IPS-20b (cell line): ENCODE data around the gene TRMT1.

Experiments
- H3K27ac ChIP-seq: one replicate; pipeline ENCODE4 v1.5.1; 2013; ENCODE audit warnings: low read length
- H3K27me3 ChIP-seq: 2 replicates; pipeline ENCODE4 v1.6.1; 2013; ENCODE audit warnings: mild to moderate bottlenecking, low read length, inconsistent platforms; ENCODE audit not compliant: insufficient read depth
- H3K36me3 ChIP-seq: 2 replicates; pipeline ENCODE4 v1.6.1; 2013; ENCODE audit warnings: low read depth, mild to moderate bottlenecking, inconsistent platforms, low read length, moderate library complexity; ENCODE audit not compliant: insufficient read depth
- H3K4me1 ChIP-seq: 2 replicates; pipeline ENCODE4 v1.6.1; 2013; ENCODE audit warnings: mild to moderate bottlenecking, control low read depth, inconsistent platforms, low read length, moderate library complexity; ENCODE audit not compliant: insufficient read depth
- H3K4me3 ChIP-seq: 2 replicates; pipeline ENCODE4 v1.5.1; 2013; ENCODE audit warnings: mild to moderate bottlenecking, low read length, inconsistent platforms
- H3K9ac ChIP-seq: 2 replicates; pipeline ENCODE4 v1.6.1; 2013; ENCODE audit warnings: low read depth, mild to moderate bottlenecking, inconsistent platforms, low read length, moderate library complexity
- H3K9me3 ChIP-seq: 2 replicates; pipeline ENCODE4 v1.6.1; 2013; ENCODE audit warnings: mild to moderate bottlenecking, low read depth, low read length, inconsistent platforms; ENCODE audit not compliant: insufficient read depth

Gene TRMT1

DNA sequence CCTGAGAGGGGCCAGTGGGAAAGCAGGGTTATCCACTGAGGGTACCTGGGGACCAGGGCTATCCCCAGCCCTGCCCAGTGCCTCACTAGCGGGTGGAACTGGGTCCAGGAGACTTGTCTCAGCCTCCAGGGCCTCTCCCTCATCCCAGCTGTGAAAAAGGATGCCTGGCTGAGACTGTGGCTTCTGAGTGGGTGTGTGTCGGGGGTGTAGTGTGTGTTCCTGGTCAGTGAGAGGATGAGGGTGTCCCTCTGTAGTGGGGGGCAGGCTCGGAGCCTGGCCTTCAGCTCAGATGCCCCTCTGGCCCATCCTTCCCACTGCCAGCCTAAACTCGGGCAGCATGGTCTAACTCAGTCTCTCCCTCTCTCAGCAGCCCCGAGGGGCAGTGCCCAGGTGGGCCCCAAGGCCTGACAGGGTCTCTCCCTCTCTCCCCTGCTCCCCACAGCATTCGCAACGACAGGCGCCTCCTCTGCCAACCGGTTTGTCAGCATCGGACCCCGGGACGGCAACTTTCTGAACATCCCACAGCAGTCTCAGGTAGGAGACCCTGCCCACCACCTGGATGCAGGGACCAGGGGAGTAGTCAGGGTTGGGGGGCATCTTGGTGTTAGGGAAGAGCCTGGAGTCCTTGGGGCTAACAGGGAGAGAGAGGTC, 26.6 kb downstream of the TRMT1 start:
- Histone ChIP-seq H3K9me3 (no peaks in the 10 kb centered on the region), H3K4me3 (no peak overlapping the region), H3K9ac (no peak overlapping the region), H3K27ac (no peak overlapping the region), H3K36me3 (no peaks in the 10 kb centered on the region), H3K4me1 (peaks cover 11% of the 10 kb centered on the region; the same call in 1 of the 2 replicates), H3K27me3 (peaks cover 82% of the 10 kb centered on the region)

DNA sequence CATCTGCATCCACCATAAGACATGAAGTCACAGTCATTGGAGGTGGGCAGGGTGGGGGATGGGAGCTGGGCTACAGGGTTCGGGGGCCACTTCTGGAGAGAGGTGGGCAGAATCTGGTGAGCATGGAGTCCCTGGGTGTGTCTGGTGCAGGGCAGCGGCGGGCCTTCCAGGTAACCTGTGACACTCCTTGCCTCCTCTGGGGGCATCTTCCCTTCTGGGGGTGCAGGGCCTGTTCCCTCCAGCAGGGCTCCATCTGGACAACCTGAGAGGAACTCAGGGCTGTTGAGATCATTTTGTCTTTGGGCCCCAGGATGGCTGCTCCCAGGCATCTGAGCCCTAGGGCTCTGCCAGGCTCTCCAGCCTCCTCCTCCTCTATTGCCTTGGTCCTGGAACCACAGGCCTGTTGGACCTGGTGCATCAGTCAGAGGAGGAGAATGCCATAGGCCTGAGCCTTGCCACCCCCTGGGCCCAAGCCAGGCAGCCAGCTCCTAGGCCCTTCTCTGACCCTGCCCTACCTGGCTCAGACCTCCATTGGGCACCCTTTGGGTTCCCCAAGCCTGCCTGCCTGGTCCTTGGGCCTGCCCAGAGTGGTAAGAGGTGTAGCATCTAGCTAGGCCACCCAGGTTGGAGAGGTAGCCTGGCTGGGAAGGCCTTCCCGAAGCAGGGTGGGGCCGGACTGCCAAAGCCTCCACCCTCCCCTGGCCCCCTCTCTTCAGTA, 27.2 kb downstream of the TRMT1 start:
- no peak overlapping the region for H3K27ac ChIP-seq
- no peak overlapping the region for H3K9ac ChIP-seq
- H3K36me3 ChIP-seq = no peaks in the 10 kb centered on the region
- H3K4me1 ChIP-seq = peaks cover 6% of the 10 kb centered on the region; the same call in 1 of the 2 replicates
- no peak overlapping the region for H3K4me3 ChIP-seq
- H3K9me3 ChIP-seq = no peaks in the 10 kb centered on the region
- H3K27me3 ChIP-seq = peaks cover 76% of the 10 kb centered on the region

DNA sequence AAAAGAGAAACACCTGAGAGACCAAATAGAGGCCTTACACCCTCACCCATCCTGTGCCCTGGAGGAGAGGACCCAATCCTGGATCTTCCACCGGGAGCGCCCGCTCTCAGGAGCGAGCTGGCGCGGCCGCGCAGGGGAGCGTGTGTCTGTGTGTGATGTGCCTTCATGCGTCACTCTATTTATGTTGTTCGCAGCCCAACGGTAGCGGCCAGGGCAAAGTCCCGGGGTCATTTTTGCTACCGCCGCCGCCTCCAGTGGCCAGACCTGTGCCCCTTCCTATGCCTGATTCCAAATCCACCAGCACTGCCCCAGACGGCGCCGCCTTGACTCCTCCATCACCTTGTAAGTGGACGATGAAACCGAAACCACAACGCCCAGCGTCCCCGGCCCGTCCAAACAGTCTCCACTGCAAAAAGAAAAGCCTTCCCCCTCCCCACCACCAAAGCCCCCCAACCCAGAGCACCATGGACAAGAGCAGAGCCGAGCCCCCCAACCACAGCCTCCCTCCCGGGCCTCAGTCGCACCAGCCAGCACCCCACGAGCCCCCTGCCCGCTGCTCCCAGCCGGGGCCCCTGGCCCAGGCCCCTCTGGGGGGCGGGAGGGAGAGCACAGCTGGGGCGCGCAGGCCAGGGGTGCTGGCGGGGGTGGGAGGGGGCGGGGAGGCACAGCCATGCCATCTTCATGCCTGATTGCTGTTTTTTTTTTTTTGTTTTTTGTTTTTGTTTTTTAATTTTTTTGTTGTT, 28.6 kb downstream of the TRMT1 start:
- Histone ChIP-seq H3K36me3 (no peaks in the 10 kb centered on the region), H3K27ac (no peak overlapping the region), H3K4me3 (no peak overlapping the region), H3K9me3 (no peaks in the 10 kb centered on the region), H3K4me1 (peaks cover 5% of the 10 kb centered on the region; the same call in 1 of the 2 replicates), H3K9ac (no peak overlapping the region), H3K27me3 (peaks cover 74% of the 10 kb centered on the region)

DNA sequence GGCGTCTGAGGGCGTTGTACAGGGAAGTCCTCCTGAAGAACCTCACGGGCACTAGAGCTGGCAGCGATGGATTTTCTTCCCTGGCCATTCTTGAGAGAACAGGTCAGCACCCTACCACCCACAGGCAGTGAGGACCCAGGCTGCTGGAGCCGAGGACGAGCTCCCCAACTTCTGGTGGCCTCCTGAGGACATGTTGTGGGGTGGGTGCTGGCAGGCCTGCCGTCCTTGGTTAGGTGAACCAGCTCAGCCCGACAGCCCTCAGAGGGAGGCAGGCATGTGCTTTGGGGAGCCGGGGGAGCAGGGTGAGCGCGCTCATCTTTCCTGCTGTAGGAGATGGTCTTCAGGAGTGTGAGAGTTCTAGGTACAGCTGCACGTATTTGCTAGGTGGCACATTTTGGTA, 29.2 kb downstream of the TRMT1 start:
- no peaks in the 10 kb centered on the region for H3K36me3 ChIP-seq
- H3K4me3 ChIP-seq = no peak overlapping the region
- H3K27me3 ChIP-seq = peaks cover 72% of the 10 kb centered on the region
- H3K27ac ChIP-seq = no peak overlapping the region
- H3K9me3 ChIP-seq = no peaks in the 10 kb centered on the region
- H3K9ac ChIP-seq = no peak overlapping the region
- peaks cover 5% of the 10 kb centered on the region; the same call in 1 of the 2 replicates for H3K4me1 ChIP-seq

DNA sequence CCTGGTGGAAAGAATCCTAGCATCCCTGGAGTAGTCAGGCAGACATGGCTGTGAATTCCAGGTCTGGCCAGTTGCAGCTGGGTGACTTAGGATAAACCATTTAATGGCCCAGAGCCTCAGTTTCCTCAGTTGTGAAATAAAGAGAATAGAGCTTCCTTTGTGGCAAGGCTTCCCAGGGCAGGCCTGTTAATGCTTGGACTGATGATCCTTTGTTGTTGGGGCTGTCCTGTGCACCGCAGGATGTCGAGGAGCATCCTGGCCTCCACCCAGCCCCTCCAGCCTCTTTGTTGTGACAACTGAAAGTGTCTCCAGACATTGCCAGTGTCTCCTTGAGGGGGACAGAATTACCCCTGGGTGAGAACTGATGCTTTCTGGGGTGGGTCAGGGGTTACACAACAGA, 30.2 kb downstream of the TRMT1 start:
- Histone ChIP-seq H3K4me1 (no peaks in the 10 kb centered on the region), H3K27me3 (peaks cover 70% of the 10 kb centered on the region), H3K9ac (no peak overlapping the region), H3K9me3 (no peaks in the 10 kb centered on the region), H3K27ac (no peak overlapping the region), H3K36me3 (no peaks in the 10 kb centered on the region), H3K4me3 (no peak overlapping the region)

DNA sequence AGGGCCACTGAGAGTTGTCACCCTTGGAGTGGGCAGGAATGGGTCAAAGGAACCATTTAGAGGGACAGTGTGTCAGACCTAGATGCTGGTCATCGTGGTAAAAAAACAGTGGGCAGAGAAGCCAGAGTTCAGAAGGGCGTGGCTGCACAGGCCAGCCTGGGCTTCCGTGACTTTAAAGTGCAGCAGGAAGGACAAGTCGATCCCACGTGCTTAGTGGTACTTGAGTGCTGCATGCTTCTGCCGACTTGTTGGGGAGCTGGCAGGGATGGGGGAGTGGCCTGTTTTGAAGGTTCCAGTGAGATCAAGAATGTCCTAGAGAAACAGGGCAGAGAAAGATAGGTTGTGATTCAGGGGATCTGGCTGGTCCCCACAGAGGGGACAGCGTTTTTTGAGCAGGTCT, 30.9 kb downstream of the TRMT1 start:
- Histone ChIP-seq H3K27ac (no peak overlapping the region), H3K4me3 (no peak overlapping the region), H3K4me1 (no peaks in the 10 kb centered on the region), H3K9me3 (no peaks in the 10 kb centered on the region), H3K36me3 (no peaks in the 10 kb centered on the region), H3K27me3 (peaks cover 63% of the 10 kb centered on the region), H3K9ac (no peak overlapping the region)

DNA sequence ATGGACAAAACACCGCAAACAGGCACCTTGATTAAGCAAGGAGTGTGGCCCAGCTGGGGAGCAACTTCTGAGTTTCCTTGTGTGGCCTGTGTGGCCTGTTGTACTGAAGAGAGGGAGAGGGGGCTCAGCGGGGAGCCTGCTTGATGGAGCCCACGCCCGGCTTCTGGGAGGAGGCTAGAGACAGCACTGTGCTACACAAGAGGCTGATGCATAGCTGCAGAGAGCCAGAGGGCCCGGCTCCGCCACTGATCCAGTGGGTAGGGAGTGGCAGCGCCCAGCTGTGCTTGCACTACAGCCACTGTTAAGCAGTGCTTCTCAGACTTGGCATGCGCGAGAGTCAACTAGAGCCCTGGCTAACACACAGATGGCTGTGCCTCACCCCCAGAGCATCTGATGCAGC, 32.9 kb downstream of the TRMT1 start:
- Histone ChIP-seq H3K9me3 (no peaks in the 10 kb centered on the region), H3K9ac (no peak overlapping the region), H3K27ac (no peak overlapping the region), H3K4me1 (no peaks in the 10 kb centered on the region; the same call in 1 of the 2 replicates), H3K27me3 (peaks cover 60% of the 10 kb centered on the region), H3K4me3 (no peak overlapping the region), H3K36me3 (no peaks in the 10 kb centered on the region)

DNA sequence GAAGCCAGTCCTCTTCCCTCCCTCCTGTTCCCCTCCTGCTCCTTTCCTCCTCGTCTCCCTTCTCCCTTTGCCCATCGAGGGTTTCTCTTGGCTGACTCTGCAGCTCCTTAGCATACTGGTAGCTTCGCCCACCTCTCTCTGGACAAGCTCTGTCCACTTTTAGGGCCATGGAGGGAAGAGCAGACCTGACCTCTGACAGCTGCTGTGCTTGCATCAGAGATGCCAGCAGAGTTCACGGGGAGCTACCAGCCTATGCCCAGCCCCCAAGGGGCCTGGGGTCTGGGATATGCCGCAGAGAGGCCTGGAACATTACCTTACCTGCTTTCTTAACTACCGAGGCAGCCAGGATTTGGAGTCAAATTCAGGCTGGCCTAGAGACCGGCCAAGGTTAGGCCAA, 33.5 kb downstream of the TRMT1 start:
- H3K36me3 ChIP-seq = no peaks in the 10 kb centered on the region
- no peaks in the 10 kb centered on the region for H3K9me3 ChIP-seq

DNA sequence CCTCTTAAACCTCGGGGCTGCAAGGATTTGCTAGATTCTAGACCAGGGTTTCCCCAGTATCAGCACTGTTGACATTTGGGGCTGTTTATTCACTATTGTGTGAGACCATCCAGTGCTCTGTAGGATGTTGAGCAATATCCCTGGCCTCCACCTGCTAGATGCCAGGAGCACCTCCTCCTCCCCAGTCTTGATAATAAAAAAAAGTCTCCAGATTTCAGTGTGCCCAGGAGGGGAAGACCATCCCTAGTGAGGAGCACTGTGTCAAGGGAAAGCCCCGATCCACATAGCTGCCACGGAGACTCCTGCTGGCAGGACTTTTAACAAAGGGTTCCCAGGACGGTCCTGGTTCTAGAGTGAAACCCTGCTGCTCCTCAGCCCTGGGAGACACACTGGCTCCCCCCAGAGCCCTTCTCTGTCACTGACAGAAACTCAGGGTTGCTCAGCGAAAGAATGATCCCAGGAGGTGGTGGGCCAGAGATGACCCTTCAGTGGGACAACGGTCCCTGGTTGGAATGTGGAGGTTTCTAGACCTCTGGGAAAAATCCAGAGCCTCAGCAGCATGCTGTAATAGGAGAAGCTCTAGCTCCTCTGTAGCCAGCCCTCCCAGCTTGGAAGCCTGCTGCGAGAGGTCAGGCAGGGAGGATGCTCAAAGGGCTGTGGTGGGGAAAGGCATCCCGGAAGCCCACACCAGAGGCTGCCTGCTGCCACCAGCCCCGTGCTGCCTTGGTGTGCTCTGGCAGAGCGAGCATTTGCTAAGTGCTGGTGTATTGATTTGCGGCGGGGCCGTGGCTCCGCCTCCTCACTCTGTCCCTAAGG, 34.1 kb downstream of the TRMT1 start:
- H3K4me1 ChIP-seq = peaks cover 10% of the 10 kb centered on the region; the same call in 1 of the 2 replicates
- H3K27ac ChIP-seq = no peak overlapping the region
- H3K9me3 ChIP-seq = no peaks in the 10 kb centered on the region
- H3K9ac ChIP-seq = no peak overlapping the region
- H3K4me3 ChIP-seq = no peak overlapping the region
- peaks cover 72% of the 10 kb centered on the region for H3K27me3 ChIP-seq
- no peaks in the 10 kb centered on the region for H3K36me3 ChIP-seq

More for the DNA sequence above, 33.5 kb downstream of the TRMT1 start:
- Histone ChIP-seq H3K27me3 (peaks cover 66% of the 10 kb centered on the region), H3K4me1 (peaks cover 4% of the 10 kb centered on the region; the same call in 1 of the 2 replicates), H3K9ac (no peak overlapping the region), H3K4me3 (no peak overlapping the region), H3K27ac (no peak overlapping the region)

DNA sequence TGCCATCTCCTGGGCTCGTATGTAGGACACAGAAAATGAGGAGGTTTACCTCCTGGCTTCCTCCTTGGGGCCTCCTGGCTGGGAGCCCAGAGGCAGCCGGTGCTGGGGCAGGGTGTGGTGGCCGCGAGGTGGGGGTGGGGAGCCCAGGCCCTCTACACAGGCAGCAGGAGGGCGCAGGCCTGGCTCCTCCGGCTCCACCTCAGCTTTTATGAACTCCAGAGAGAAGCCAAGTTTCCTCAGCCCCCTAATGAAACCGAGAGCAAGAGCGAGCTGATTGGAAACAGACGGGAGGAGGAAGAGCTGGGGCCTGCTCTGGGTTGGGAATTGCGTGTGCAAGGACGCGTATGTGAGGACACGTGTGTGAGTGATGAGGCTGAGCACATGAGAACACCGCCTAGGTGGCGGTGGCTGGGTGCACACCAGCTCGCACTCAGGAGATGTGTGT, 37.0 kb downstream of the TRMT1 start:
- Histone ChIP-seq H3K4me1 (peaks cover 17% of the 10 kb centered on the region), H3K36me3 (no peaks in the 10 kb centered on the region), H3K9me3 (no peaks in the 10 kb centered on the region), H3K27ac (no peak overlapping the region), H3K9ac (no peak overlapping the region), H3K4me3 (no peak overlapping the region), H3K27me3 (peaks cover 71% of the 10 kb centered on the region)

DNA sequence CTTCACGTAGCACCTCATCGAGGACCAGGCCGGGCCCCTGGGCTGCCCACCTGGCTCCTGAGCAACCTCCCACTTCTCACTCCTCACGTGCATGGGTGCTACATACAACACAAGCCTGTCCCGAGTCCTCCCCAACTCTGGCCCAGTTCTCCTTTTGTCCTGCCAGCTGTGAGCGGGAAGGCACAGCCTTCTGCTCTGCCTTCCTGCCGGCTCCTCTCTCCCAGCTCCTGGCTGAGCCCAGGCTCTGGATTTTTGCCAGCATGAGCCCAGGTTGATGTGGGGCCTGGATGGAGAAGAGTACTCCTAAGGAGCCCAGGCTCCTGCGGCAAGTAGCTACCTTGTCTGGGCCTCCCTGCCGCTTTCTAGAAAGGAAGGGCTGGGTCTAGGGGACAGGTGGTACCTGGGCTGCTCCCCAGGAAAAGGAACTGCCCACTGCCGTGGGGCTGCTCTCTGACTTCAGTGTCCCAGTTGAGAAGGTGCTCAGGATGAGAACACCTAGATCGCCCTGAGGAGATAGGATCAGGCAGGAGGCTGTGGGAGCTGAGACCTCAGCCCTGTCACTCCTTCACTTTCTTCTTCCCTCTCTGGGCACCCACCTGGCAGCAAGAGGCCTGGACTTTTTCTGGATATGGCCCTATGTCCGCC, 37.5 kb downstream of the TRMT1 start:
- Histone ChIP-seq H3K36me3 (no peaks in the 10 kb centered on the region), H3K9me3 (no peaks in the 10 kb centered on the region)

More for the DNA sequence above, 37.5 kb downstream of the TRMT1 start:
- H3K4me1 ChIP-seq = peaks cover 17% of the 10 kb centered on the region
- peaks cover 70% of the 10 kb centered on the region for H3K27me3 ChIP-seq
- H3K4me3 ChIP-seq = no peak overlapping the region
- no peak overlapping the region for H3K27ac ChIP-seq
- H3K9ac ChIP-seq = no peak overlapping the region
